ENCODE results near the gene GPBAR1.
A peak's percentile ranks its signal among the peaks of the same experiment; 100 is the strongest.

Gene GPBAR1

GRCh38 chr2:218284106-218284811 is 23.4 kb downstream of the GPBAR1 start:
- peak; percentile 81 for DNase-seq (ENCODE audit: low spot score)
- FAIRE-seq = peak; percentile 71

GRCh38 chr2:218285604-218286003 is 24.8 kb downstream of the GPBAR1 start:
- FAIRE-seq (no peak), DNase-seq (ENCODE audit: low spot score) (no peak)

- FAIRE-seq (peak; percentile 63), DNase-seq (ENCODE audit: low spot score) (peak; percentile 84)
Measured at GRCh38 chr2:218286570-218287459, 26.0 kb downstream of the GPBAR1 start.

DNA sequence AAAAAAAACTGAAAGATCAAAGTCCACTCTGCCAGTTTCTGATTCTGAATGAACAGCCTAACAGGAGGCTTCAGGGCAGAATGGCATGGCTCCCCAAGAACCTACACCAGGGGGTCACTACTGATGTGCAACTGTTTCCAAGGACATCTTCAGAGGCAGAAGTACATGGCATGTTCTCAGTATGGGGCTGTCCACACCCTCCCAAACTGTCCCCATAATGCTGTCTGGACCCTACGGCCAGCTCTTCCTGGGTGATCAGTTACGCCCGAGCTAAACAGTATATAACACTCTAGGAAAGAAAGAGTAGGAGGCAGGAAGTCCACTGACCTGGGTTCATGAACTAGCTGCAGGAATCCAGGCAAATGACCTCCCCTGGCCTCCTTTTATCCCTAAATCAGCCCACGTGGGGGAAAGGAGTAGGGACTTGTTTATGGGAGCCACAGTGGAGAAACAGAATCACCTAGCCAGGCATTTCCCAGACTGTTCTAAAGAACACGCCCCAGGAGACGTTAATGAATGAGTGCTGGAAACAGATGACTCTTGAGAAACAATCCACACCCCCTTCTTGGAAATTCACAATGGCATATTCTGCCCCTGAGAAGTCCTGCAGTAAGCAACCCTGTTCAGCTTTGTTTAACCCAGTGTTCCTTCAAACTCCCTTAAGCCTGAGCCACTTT is 29.0 kb downstream of the GPBAR1 start:
- no peak for FAIRE-seq

DNA sequence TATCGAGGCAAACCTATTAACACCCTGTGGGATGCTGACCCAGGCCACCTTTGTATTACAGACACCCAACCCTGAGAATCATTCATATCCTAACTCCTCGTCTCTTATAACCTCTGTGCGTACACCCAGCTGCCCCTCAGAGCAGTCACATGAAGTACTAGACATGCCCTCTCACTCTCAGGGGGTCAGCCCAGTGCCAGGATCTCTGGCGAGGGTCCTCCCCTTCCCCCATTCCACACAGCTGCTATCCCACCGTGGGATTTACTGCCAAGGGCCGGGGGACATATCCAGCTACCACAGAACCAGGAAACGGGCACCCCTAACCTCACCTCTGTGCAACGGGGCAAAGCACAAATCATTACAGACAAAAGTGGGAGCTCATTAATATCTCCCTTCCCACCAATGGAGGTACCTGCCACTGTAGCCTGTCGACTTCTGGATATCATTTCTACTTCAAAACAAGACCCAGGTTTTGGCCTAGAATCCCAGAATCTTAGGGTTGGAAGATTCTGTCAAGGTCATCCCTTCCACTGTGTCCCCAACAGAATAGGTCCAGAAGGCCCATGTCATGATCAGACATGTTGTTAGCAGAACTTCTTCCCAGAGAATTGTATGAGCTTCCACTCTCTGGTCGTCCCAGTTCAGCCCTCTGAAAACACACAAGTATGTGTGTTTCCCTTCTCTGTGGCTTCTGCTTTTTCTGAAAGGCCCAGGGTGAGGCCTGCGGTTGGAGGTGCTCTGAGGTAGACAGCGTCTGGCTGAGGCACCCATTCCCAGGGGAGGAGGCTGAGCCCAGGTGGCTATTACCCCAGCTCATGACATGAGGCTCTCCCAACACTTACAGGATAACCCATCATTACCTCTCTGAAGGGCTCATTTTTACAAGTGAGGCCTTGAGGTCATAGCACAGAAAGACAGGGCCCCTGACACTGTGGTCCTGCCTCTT is 29.8 kb downstream of the GPBAR1 start:
- DNase-seq (ENCODE audit: low spot score) (no peak), FAIRE-seq (no peak)

More for the DNA sequence above, 29.0 kb downstream of the GPBAR1 start:
- no peak for DNase-seq (ENCODE audit: low spot score)

DNA sequence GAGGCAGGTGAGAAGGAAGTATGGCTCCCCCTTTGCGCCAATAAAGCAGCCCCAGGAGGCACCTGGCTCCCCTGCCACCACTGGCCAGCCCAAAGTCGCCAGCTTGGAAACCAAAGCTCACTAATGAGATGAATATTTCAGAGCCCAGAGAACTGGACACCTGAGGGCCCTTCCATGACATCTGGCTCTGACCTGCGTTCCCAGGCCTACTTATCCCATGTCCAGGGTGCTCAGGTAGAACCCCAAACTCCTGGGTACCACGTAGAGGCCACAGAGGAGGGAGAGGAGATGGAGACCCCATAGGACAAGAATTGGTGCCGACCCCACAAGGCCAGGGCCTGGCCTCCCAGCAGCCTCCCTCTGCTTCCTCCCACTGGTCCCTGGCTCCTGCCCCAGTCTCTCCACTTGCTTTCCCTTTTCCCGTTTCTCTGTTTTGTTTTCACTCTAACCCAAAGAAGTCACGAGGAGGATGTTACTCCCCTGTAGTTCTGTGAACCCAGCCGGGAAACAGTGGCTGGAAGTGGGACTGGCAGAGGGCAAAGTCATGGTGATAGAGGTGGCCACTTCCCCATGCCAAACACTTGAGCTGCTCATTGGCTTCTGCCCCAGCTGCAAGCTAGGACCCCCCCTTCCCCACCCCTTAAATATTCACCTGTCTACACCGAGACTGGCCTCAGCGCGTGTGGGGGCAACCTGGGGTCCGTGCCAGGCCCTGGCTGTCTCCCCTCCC is 30.7 kb downstream of the GPBAR1 start:
- FAIRE-seq = no peak

GRCh38 chr2:218292048-218293014 is 31.5 kb downstream of the GPBAR1 start, which contains the start of gene TMBIM1:
TMBIM1 (minus strand) TSS chr2:218292503; CDS start chr2:218282141, 10,362 bp downstream.
- DNase-seq (ENCODE audit: low spot score) (peak; percentile 38), FAIRE-seq (no peak)

More for the DNA sequence above, 30.7 kb downstream of the GPBAR1 start:
- no peak for DNase-seq (ENCODE audit: low spot score)

- FAIRE-seq (no peak), DNase-seq (ENCODE audit: low spot score) (no peak)
Measured at GRCh38 chr2:218293715-218294429, 33.1 kb downstream of the GPBAR1 start.

GRCh38 chr2:218294430-218295022 is 33.7 kb downstream of the GPBAR1 start:
- FAIRE-seq (no peak), DNase-seq (ENCODE audit: low spot score) (no peak)

GRCh38 chr2:218295029-218295428 is 34.2 kb downstream of the GPBAR1 start:
- FAIRE-seq = no peak

GRCh38 chr2:218296200-218296599 is 35.4 kb downstream of the GPBAR1 start:
- no peak for DNase-seq (ENCODE audit: low spot score)
- FAIRE-seq = no peak

More at GRCh38 chr2:218295029-218295428, 34.2 kb downstream of the GPBAR1 start:
- DNase-seq (ENCODE audit: low spot score) = no peak

- DNase-seq (ENCODE audit: low spot score) (no peak), FAIRE-seq (no peak)
Measured at GRCh38 chr2:218296847-218297246, 36.0 kb downstream of the GPBAR1 start.

- DNase-seq (ENCODE audit: low spot score) (no peak), FAIRE-seq (no peak)
Measured at GRCh38 chr2:218298314-218298875, 37.6 kb downstream of the GPBAR1 start.

DNA sequence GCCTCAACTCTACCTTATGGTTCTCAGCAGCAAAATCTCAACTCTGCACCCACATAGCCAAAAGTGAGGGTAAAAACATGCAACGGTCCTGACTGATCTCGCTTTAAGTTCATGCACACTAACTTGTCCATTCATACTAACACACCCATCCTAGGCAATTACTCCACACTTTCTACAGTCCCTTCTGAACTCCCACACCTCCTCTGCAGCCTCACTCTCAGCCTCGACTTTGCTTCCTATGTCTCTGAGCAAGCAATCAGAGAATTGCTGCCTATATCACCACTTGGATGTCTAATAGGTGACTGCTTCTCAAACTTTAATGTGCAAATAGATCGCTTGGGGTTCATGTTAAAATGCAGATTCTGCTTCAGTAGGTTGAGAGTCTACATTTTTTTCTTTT is 39.3 kb downstream of the GPBAR1 start:
- FAIRE-seq (no peak), DNase-seq (ENCODE audit: low spot score) (no peak)

DNA sequence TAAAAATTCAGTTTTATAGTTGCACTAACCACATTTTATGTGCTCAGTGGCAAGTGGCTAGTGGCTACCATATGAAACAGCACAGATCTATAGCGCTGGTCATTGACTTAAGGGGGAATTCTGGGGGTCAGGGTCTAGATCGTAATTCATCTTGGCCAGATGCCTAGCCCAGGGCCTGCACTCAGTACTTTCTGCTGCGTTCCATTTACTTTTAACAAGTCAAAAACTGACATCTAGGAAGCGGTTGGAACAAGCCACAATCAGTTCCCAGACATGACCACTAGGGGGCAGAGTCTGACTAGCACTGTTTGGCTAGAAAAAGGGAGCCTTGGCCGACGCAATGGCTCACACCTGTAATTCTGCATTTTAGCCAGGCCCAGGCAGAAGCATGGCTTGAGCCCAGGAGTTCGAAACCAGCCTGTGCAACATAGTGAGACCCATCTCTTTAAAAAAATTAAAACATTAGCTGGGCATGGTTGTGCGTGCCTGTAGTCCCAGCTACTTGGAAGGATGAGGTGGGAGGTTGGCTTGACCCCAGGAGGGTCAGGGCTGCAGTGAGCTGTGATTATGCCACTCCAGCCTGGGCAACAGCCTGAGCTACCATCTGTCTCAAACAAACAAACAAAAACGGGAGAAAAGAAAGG is 40.5 kb downstream of the GPBAR1 start:
- DNase-seq (ENCODE audit: low spot score) (peak; percentile 71), FAIRE-seq (peak; percentile 67)

- FAIRE-seq (no peak), DNase-seq (ENCODE audit: low spot score) (no peak)
Measured at GRCh38 chr2:218305383-218305782, 44.6 kb downstream of the GPBAR1 start.
